GM19099 (cell line): ENCODE measurements around the gene LRP1B.

Experiments used
- POLR2A ChIP-seq: IDR thresholded peaks from 3 replicates; pipeline ENCODE4 v1.6.1; 2011; ENCODE audit warnings: low read depth; ENCODE audit not compliant: insufficient read length; ENCODE audit errors: extremely low read depth

Gene LRP1B

DNA sequence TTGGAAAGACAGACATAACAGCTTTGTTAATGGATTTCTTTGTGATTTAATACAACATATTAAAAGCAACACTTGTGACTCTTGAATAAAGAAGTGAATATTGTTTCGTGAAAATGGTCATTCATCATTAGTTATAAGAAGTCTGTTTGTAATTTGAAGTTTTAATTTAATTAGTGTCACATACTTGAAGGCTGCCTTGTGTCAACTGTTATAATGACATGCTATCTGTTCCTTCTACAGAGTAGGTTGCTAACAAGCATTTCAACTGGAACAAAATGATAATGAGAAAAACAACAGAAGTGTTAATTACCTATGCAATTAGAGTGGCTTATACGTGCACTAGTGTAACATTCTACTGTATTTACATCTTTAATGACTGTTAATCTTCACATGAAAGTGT, 624.7 kb downstream of the LRP1B start:
- TF ChIP-seq POLR2A = no peak

DNA sequence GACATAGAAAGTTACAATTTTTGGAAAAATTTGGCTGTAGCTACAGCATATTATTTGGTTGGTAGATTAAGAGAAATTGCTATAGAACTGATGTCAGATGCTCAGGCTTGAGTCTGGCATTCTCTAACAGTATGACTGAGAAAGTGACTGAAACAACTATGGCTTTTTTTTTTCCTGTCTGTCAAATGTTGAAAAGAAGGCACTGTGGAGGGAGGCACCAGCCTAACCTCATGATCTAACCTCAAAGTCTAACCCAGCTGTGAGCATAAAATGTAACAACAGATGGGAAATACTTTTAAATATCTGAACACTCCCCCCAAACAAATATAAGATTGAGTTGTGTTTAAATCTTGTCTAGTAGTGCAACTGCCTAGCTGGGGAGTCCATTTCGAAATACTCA, 629.1 kb downstream of the LRP1B start:
- TF ChIP-seq POLR2A = no peak

DNA sequence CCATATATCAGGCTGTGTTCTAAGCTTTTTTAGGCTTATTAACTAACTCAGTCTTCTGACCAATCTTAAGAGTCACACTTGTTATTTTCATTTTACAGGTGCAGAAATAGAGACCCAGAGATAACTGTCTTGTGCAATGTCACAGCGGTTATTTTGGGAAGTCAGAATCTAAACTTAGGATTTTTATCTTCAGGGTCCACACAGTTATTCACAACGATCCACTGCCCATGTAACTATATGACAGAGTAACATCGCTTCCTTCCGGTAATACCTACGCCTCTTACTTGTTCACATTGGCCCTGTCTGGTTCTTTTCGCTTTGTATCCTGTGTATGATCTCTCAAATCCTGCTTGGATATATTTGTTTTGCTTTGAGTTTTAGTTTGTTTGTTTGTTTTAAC, 631.7 kb downstream of the LRP1B start:
- no peak for TF ChIP-seq POLR2A

DNA sequence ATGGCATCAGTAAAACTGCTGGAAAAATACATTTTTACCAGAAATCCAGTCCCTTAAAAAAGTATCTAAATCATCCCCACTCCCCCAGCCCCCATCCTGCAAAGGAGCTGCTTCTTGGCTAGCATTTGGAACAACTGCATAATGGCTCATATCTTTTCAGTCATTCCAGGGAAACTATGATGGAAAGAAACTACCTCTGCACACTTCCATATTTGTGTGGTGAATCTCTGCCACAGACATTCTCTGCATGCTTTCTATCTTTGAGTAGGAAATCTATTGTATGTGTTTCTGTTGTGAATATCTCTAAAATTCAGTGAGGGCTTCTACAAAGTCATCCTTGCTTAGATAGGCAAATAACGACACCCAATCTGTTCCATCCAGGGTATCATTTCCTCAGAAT, 632.3 kb downstream of the LRP1B start:
- TF ChIP-seq POLR2A = no peak

DNA sequence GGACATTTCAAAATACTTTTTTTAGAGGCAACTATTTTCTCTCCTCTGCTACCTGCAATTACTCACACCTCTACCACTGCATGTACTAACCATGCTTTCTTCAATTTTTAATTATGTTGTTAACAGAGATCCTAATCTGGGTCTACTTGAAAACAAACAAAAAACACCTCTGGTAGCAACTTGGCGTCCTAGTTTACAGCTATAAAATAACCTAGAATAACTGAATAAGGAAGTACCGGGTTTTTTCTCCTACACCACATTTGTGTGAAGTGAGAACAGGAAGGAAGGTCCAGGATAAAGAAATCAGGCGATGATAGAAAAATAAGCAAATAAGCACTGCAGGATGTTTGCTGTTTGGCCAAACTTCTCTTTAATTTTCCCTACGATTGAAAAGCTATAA, 633.5 kb downstream of the LRP1B start:
- no peak for TF ChIP-seq POLR2A

DNA sequence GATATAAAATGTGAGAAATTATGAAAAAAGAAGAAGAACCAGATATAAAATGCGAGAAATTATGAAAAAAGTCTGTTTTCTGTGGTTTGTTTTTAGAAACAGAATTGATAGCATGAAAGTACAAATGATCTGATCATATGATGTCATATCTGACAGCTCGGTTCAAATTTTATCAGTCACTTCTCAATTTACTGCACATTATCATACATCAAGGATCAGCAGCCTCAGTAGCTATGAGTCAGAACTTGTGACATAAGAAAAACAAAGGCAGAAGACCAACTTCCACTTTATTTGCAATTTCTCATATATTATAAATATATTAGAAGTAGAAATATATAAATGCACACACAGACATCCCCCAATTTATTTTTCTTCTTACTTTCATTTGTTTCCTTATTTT, 634.0 kb downstream of the LRP1B start:
- no peak for TF ChIP-seq POLR2A

DNA sequence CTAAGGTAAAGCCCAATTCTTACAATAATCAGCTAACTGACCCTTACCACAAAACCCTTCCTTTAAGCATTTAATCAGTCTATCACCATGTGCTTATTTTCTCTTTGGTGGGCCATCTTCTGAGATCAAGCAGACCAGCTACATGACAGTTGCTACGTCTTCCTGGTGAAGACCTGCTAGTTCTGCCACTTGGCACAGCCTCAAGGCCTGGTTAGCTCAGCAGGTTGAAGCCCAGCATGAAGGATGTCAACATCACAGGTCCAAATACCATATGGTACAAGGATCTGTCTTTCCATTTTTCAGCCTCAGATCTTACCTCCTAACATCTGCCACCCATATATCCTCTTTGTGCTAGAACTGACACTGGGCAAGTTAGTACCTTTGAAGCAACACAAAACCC, 636.9 kb downstream of the LRP1B start:
- TF ChIP-seq POLR2A = no peak

DNA sequence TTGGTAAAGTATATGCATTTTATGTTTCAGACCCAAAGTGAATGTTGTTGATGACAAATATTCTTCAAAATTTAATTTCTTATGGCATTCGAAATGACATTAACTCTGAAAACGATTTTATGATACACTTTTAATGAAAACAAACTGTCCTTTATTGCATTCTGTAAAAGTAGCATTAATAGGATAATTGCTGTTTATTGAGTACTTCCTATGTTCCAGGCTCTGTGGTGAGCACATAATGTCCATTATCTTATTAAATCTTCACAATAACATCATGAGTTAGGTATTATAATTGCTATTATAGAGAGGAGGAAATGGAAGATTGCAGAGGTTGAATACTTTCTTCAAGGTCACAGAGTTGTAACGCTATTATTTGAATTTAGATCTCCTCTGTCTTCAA, 638.0 kb downstream of the LRP1B start:
- no peak for TF ChIP-seq POLR2A

DNA sequence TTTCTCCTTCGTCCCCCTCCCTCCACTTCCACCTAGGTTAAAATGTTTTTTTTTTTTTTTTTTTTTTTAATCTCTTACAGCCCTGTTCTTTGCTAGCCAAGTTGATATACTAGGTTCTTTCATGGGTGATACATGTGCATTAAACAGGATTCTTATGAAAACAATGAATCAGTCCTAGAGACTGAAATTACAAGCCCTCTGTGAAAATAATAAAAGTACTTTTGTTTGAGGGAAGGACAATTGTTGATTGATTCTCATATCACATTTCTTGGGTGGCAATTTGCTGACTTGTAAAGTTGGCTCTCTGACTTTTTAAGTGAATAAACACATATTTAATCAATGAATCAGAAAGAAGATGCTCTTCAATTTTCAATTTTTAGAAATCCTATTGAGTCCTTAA, 639.9 kb downstream of the LRP1B start:
- TF ChIP-seq POLR2A = no peak

DNA sequence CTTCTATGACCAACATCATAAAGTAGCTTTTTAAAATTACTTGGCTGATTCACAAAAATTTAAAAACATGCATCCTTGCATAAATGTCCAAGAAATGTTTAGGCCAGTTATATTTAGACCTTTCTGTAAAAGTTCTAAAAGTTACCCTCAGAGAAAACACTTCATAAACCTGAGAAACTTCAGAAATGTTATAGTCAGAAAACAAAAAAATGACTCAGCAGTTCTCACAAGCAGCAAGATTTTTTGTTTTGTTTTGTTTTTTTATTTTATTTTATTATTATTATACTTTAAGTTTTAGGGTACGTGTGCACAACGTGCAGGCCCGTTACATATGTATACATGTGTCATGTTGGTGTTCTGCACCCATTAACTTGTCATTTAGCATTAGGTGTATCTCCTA, 648.1 kb downstream of the LRP1B start:
- TF ChIP-seq POLR2A = no peak

DNA sequence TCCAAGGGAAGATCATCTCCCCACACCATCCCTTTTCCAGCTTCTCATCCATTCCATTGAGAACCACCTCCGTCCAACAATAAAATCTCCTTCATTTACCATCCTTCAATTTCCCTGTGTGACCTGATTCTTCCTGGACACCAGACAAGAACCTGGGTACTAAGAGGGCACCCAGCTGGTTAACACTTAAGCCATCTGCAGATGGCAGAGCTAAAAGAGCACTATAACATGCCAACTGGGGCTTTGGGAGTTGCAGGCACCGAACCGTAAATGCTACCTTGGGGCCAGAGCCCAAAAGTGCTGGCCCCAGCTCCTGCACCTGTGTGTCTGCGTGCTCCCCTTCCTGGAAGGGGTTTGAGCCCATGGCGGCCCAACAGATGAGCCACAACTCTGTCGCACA, 655.0 kb downstream of the LRP1B start:
- TF ChIP-seq POLR2A = no peak

DNA sequence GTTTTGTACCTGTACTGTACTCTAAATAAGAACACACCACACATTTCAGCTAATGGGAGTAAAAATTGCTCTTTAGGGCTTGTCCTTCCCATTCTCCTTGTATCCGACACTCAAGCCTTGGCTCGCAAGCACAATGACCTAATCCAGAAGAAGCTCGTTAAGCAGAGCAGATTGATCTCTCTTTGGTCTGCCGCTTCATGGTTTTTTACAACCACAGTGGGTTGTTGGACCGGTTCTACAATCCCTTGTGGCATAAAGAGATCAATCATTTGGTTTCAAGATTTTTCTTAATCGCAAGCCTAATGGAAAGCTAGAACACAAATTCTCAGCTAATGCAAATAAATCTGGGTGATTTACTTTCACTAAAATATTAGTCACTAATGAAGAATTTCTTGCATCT, 662.1 kb downstream of the LRP1B start:
- no peak for TF ChIP-seq POLR2A

DNA sequence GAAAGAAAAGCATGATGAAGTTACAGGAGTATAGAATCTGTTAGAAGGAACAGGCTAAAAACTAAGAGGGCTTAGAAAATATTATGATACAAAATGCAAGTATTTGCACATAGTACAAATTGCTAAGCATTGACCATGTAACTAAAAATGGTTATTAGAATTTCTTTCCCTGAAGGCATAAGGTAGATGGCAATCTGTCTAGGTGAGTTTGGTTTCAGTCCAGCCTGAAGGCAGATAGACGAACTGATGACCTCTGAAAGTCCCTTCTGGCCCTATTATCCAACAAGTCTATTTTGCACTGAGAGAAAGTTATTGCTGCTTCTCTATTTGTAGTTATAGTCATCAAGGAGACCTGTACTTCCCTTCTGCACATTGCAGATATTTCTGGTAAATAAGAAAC, 663.5 kb downstream of the LRP1B start:
- TF ChIP-seq POLR2A = no peak

DNA sequence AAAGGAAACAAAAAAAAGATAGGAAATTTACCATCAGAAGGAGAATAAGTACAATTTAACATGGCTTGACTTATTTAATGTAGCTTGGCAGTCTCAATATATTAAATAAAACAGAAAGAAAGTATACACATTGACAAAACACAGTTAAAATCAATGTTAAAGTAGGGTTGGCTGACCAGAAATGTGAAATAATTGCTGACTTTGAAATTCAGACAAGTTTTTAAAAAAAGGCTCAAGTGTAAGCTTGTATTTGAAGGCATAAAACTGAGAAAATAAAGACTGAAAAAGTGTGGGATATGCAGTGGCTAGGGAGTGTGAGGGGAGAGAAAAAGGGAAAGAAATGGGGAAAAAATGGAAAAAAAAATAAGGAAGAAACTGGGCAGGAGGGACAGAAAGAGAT, 665.8 kb downstream of the LRP1B start:
- TF ChIP-seq POLR2A = no peak

DNA sequence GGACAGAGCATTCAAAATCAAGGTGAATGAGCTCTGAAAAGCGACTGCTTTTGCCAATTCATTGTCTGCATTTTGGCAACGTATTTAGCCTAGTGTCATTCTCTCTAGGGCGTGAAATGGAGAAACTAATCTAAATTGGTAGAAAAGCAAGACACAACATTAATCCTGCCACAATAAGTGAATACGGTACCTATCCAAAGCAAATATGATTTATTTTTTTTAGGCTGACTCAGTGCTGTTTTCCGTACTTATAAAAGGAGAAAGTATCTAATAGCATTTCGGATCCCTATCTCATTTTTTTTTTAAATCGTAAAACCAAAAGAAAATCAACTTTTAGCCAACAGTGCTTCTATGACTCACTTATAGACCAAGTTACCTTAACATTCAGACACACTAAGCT, 672.5 kb downstream of the LRP1B start:
- TF ChIP-seq POLR2A = no peak

DNA sequence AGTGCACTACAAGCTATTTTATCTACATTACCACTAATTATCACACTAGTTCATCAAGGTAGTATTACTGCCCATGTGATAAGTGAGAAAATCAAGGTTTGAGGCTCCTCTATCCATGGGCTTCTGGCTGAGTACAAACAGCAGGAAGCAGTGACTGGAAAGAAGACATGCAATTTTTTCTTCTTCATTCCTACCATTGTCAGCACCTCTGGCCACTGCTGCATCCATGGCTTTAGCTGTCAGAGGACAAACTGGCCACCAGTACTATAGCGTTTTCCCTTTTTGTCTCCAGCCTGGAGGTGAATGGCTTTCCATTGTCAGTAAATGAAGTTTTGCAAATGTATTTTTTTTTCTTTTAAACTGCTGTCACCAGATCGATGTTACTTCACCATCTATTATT, 674.9 kb downstream of the LRP1B start:
- TF ChIP-seq POLR2A = no peak

DNA sequence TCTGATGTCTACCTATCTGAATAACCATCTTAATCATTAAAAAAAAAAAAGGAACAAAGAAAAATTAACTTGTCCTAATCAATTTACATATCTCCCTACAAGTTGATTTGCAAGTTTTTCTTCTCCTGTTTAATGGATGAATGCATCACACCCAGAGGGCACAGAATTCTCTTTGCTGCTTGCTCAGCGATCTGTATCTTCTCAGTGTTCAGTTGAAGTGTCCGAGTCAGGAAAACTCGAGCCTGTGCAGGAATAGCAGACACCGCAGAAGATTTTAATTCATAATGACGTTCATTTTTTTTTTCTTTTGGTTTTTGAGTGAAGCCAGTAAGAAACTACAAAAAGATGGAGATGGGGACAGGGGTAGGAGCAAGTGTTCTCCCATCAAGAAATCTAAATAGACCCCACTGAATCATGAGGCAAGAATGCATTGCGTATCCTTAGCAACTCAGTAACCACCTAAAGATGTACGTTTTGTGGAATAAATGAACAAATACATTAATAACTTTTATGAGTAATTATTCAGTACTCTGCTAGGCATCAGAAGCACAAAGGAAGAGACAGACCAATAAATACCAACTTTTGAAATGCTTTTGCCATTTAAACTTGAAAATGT, 675.5 kb downstream of the LRP1B start:
- no peak for TF ChIP-seq POLR2A

DNA sequence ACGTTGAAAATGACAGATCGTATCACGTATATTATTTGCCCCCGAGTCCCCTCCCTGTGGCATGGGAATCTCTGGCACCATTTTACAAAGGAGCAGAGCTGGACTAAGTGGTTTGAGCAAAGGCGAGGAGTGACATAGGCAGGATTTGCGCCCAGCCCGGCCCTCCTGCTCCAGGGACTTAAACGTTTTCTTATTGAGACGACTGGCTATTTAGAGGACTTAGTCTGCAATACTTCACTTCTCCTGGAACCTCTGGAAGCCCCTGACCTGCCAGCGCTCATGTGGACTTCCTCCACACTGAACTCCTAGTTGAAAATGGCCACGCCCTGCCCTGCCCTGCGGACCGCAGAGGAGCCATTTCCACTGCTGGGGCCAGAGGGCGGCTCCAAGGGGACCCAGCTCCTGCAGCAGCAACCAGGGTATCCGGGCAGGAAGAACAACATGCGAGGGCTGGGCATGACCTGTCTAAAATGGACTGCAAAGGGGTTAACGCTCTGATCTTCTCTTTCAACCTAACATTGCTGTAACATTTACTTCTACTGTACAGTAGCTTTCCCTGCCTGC, 690.7 kb downstream of the LRP1B start:
- TF ChIP-seq POLR2A = no peak

DNA sequence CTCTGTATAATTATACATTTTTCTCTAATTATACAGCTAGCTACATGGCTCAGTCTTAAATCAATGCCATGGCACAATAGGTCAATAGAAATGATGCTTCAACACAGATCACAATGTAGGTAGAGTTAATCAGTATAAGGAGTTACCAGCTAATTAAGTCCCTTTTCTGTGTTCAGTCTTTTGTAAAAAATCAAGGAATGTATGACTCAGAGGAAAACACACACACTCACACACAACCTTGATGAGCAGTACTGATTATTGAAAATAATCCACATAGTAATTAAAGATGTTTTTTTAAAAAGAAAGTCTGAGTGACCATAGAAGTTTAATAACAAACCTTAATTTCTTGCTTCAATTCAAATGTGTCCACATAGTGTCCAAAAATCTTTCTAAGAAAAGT, 691.3 kb downstream of the LRP1B start:
- TF ChIP-seq POLR2A = no peak
